Right forelimb (tissue), 1 donor: ENCODE results near the gene PSEN1.
"Not testable (repeated sequence)": the region's sequence is repeated elsewhere in the genome, so short reads cannot be mapped to it uniquely, and the experiment has no call there.

Source experiments
- DNase-seq: peaks from one replicate; pipeline ENCODE4 v3.0.0-alpha.2; 2018

PSEN1 gene

DNA sequence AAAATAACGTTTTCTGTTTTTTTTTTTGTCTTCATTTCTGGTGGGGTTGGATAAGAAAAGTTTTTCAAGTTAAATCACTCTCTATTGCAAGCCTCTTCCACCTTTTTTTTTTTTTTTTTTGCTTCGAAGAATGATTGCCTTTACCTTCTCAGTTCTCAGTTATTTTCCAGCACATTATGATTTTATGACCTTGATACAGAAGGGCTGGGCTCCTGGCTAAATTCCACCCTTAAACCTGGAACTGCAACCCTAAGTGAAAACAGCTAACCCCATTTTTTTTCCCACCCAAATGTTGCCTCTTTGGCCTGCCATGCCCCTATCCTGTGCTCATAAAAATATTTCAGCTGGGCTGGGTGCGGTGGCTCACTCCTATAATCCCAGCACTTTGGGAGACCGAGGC lies 31.4 kb downstream of the PSEN1 start:
- DNase-seq, result no peak

DNA sequence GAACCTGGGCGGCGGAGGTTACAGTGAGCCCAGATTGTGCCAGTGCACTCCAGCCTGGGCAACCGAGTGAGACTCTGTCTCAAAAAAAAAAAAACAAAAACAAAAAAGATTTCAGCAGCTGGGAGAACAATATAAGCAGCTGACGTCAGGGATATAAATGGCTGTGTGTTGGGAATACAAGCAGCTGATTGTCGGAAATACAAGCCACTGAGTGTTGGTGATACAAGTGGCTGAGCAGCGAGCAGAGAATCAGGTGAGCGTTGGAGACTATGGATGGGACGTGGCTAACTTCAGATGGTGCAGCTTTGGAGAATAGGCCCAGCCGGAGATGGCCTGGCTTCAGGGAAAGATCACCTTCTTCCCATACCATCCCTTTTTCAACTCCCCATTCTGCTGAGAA lies 32.0 kb downstream of the PSEN1 start:
- DNase-seq, result no peak

DNA sequence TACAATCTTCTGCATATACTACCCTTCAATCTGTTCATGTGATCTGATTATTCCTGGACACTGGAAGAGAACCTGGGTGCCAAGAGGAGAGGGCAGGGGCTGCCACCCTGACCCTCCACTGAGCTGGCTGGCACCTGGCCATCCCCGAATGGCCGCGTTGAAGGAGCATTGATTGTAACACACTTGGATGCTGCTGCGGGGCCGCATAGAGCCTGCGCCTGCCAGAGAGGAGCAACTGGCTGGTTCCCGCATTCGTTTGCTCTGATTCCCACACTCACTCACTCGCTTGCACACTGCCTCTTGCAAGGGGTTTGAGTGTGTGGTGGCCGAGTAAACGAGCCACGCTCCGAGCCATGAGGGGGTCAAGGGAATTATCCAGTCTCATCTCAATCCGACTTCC lies 32.4 kb downstream of the PSEN1 start:
- no peak for DNase-seq

- DNase-seq, result not testable (repeated sequence)
Observed at GRCh38 chr14:73169855-73170254, 33.5 kb downstream of the PSEN1 start.

GRCh38 chr14:73170686-73171085 lies 34.4 kb downstream of the PSEN1 start:
- no peak for DNase-seq

DNA sequence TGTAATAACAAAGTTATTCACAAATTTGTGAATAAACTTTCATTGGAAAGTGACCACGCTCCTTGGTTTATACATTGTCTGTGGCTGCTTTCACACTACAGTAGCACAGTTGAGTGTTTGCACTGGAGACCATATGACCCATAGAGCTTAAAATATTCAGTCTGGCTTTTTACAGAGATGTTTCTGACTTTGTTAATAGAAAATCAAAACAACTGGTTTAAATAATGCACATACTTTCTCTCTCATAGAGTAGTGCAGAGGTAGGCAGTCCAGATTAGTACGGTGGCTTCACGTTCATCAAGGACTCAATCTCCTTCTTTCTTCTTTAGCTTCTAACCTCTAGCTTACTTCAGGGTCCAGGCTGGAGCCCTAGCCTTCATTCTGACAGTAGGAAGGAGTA lies 36.2 kb downstream of the PSEN1 start:
- no peak for DNase-seq

GRCh38 chr14:73173092-73173735 lies 36.9 kb downstream of the PSEN1 start:
- no peak for DNase-seq

DNA sequence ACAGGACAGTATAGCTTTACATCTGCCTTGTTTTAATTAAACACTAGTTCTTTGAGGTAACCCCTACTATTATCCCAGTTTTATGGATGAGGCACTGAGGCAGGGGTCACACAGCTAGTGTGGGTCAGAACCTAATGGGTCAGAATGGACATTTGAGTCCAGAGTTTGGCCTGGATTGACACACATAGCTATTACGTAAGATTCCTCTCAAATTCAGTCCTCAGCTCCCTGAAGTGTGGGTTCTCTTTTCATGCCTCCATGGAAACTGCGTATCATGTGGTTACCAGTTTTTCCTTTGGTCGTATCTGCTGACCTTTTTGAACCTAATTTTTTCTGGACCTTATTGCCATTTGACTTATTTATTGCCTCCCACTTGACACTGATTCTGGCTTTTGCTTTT lies 40.4 kb downstream of the PSEN1 start:
- no peak for DNase-seq

GRCh38 chr14:73180385-73180805 lies 44.1 kb downstream of the PSEN1 start:
- DNase-seq, result no peak

GRCh38 chr14:73180969-73181368 lies 44.7 kb downstream of the PSEN1 start:
- not testable (repeated sequence) for DNase-seq

GRCh38 chr14:73188501-73188911 lies 52.2 kb downstream of the PSEN1 start:
- DNase-seq, result no peak

DNA sequence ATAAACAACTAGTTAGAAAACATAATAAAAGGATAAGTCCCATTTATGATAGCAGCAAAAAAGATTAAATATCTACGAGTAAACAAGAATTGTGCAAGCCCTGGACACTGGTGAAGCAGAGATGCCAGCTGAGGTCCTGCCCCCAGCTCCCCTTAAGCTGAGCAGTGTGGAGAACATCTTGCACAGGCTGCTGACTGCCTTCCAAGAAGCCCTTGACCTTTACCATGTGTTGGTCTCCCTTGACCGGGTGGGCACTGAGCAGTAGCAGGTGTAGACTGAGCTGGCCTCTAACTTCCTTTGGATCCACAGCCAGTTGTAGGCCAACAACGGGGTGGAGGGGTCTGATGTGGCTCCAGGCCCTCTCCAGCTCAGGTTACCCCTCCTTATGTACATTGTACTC lies 53.3 kb downstream of the PSEN1 start:
- no peak for DNase-seq

DNA sequence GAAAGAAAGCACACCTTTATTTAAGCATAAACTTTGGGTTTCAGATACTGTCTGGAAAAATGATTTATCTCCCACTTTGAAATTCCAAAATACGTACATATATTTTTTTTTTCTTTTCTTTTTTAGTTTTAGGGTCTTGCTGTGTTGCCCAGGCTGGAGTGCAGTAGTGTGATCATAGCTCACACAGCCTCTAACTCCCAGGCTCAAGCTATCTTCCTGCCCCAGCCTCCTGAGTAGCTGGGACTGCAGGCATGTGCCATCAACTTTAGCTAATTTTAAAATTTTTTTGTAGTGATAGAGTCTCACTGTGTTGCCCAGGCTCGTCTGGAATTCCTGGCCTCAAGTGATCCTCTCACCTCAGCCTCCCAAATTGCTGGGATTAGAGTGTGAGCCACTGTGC lies 55.1 kb downstream of the PSEN1 start:
- no peak for DNase-seq

DNA sequence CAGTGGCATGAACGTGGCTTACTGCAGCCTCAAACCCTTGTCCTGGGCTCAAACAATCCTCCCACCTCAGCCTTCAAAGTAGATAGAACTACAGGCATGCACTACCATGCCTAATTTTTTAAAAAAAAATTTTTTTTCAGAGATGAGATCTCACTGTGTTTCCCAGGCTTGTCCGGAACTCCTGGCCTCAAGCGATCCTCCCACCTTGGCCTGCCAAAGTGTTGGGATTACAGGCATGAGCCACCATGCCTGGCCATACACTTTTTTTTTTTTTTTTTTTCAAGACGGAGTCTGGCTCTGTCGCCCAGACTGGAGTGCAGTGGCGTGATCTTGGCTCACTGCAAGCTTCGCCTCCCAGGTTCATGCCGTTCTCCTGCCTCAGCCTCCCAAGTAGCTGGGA lies 58.0 kb downstream of the PSEN1 start:
- DNase-seq, result not testable (repeated sequence)

- DNase-seq, result no peak
Observed at GRCh38 chr14:73198253-73198652, 61.9 kb downstream of the PSEN1 start.

DNA sequence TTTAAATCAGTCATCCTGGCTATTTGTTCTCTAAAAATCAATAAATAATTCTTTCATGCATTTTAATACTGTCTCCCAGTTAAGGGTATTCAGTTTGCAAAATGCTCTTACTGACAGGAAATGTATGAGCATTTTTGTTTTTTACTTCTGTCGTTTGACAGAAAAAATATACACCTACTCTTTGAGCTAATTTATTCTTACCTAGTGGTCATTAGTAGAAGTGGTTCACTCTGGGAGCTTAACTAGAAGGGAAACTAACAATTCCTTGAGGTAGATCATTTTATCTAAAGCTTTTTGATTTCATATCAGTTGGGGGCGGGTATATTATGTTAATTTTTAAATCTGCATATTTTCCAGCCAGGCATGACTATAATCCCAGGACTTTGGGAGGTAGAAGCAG lies 67.2 kb downstream of the PSEN1 start:
- no peak for DNase-seq

GRCh38 chr14:73207615-73208014 lies 71.3 kb downstream of the PSEN1 start:
- DNase-seq, result no peak

DNA sequence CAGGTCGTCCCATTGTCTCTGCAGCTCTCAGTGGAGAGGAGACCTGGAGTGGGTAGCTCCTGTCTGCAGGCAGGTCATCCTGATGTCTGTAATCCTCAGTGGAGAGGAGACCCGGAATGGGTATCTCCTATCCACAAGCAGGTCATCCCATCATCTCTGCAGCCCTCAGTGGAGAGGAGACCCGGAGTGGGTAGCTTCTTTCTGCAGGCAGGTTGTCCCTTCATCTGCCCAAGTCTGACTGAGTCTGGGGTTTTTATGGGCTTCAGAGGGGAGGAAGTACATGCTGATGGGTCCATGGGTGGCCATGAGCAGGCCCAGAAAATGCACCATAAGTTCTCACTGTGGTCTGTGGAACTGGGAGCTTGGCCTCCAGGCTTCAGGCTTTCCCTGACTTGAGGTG lies 72.1 kb downstream of the PSEN1 start:
- no peak for DNase-seq

GRCh38 chr14:73208846-73209245 lies 72.5 kb downstream of the PSEN1 start:
- DNase-seq, result no peak

- no peak for DNase-seq
Observed at GRCh38 chr14:73209953-73210352, 73.6 kb downstream of the PSEN1 start.

GRCh38 chr14:73211251-73212040 lies 75.1 kb downstream of the PSEN1 start:
- DNase-seq, result no peak

GRCh38 chr14:73216030-73216429 lies 79.7 kb downstream of the PSEN1 start:
- no peak for DNase-seq

DNA sequence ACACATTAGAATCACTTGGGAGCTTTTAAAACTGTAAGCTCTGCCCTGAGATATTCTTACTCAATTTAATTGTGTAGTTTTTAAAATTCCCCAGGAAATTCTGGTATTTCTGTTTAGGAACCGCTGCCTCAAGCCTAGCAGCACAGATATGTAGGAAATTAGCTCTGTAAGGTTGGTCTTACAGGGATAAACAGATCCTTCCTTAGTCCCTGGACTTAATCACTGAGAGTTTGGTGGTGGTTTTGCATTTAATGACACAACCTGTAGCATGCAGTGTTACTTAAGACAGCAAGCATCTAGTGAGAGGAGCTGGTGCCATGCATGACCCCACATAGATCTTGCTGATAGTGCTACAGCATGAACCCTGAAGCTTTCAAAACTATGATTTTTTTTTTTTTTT lies 81.1 kb downstream of the PSEN1 start:
- DNase-seq, result no peak

DNA sequence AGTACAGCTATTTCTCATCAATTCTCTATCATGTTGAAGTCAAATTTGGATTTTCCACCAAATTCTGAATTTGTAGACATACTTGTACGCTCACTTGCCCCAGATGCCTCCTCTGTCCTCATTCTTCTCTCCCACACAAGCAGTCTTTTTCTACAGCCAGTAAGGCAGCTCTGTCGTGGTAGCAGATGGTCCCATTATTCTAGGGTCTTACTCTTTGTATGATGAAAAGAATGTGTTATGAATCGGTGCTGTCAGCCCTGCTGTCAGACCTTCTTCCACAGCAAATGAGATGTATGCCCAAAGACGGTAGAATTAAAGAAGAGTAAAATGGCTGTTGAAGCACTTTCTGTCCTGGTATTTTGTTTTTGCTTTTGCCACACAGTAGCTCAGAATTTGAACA lies 83.8 kb downstream of the PSEN1 start:
- DNase-seq, result no peak

GRCh38 chr14:73220634-73221033 lies 84.3 kb downstream of the PSEN1 start:
- DNase-seq, result no peak
